ENCODE results near the gene ATP5F1D.
A peak's percentile ranks its signal among the peaks of the same experiment; 100 is the strongest.

DNA sequence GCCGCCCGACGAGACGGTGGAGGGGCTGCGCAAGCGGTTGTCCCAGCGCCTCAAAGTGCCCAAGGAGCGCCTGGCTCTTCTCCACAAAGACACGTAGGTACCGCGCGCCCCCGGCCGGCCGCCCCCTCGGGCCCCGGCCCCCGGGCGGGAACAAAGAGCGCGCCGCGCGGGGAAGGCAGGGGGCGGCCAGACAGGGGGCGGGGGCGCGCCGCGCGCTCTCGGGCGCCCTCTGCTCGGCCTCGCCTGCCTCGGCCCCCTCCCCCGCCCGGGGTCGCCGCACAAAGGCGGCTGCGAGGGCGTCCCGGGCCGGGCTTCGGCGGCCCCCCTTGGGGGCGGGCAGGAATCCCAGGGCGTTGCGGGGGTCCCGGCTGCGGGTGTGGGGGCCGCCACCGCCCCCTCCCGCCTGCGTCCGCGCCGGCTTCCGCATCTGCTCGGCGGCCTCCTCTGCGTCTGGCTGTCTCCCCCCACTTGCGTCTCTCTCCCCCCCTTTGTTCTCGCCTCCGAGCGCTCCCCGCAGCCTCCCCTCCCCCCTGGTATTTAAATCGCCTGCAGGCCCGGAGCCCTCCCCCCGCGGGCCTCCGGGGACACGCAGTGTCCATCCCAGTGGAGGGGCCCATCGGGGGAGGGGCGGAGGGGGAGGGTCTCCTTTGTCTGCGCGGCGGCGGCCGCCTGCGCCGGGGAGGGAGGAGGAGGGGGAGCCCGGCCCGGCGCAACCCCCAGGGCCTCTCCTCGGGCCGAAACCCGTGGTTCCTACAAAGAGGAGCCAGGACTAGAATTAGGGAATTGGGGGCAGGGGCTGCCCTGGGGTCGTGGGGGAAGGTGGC is 9.1 kb downstream of the ATP5F1D start:
- TF ChIP-seq EZH2 (IDR thresholded peaks at IDR 0.05; ENCODE audit: low read depth, unreplicated experiment) (no peak), STAT1 (IDR thresholded peaks at IDR 0.05; ENCODE audit: unreplicated experiment) (no peak), CREB1 (CRISPR knock-in tag; IDR thresholded peaks at IDR 0.05; ENCODE audit: low read depth) (peak; percentile 39)
- TF ChIP-seq, protein P1, sequence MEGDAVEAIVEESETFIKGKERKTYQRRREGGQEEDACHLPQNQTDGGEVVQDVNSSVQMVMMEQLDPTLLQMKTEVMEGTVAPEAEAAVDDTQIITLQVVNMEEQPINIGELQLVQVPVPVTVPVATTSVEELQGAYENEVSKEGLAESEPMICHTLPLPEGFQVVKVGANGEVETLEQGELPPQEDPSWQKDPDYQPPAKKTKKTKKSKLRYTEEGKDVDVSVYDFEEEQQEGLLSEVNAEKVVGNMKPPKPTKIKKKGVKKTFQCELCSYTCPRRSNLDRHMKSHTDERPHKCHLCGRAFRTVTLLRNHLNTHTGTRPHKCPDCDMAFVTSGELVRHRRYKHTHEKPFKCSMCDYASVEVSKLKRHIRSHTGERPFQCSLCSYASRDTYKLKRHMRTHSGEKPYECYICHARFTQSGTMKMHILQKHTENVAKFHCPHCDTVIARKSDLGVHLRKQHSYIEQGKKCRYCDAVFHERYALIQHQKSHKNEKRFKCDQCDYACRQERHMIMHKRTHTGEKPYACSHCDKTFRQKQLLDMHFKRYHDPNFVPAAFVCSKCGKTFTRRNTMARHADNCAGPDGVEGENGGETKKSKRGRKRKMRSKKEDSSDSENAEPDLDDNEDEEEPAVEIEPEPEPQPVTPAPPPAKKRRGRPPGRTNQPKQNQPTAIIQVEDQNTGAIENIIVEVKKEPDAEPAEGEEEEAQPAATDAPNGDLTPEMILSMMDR (conservative IDR thresholded peaks at IDR 0.05; ENCODE audit: low read depth in 2 of 2) = no peak; a peak in 1 of 4 replicates

Measured in GM23338 (cell line).